SK-N-SH (cell line): ENCODE measurements around the gene ZNF692. TPM values are rescaled to one million over a fixed set of nuclear protein-coding genes. Genes with fewer than 3 reads are reported as not detected.

Source experiments
- CTCF ChIA-PET: fragments of 300-600, 350-600 bp; formaldehyde crosslinking; extraction: SDS; loops from one replicate; lab custom pipeline; 2021; lab: Yijun Ruan, JAX
- POLR2A ChIA-PET: fragments of 350-600 bp; sonication (Branson Sonifier 250); formaldehyde crosslinking; extraction: SDS; loops from one replicate; lab custom pipeline; 2020; ENCODE audit warnings: antibody characterized with exemption, inconsistent platforms; lab: Yijun Ruan, JAX
- DNase-seq: peaks from one replicate; pipeline ENCODE4 v3.0.0; 2012
- H2AFZ ChIP-seq: fragments of 200-600 bp; sonication (generic); 2 replicates; pipeline ENCODE4 v1.8.1; 2016; ENCODE audit warnings: antibody characterized with exemption, mild to moderate bottlenecking, low read depth
- H3F3A ChIP-seq: fragments of 200-600 bp; sonication (generic); replicated peaks from 2 replicates; pipeline ENCODE3; 2016; ENCODE audit warnings: antibody characterized with exemption, mild to moderate bottlenecking; ENCODE audit not compliant: insufficient read depth
- H3K27ac ChIP-seq, 2 experiments: fragments of 200-500 bp in 1 of 2; fragments of 200-600 bp in 1 of 2; sonication (Bioruptor generic) in 1 of 2; sonication (generic), shearing (Covaris generic) in 1 of 2; 2 replicates each; pipeline versions ENCODE4 v1.5.1 to v1.6.1; 2014 to 2016; ENCODE audit warnings: low read depth in 2 of 2, inconsistent platforms in 1 of 2, low read length in 1 of 2, mild to moderate bottlenecking in 1 of 2, mixed read lengths in 1 of 2
- H3K27me3 ChIP-seq: fragments of 200-600 bp; sonication (generic), shearing (Covaris generic); 2 replicates; pipeline ENCODE4 v1.6.1; 2016; ENCODE audit warnings: mixed run types; ENCODE audit not compliant: insufficient read depth
- H3K36me3 ChIP-seq, 2 experiments: fragments of 200-500 bp in 1 of 2; fragments of 200-600 bp in 1 of 2; sonication (Bioruptor generic) in 1 of 2; sonication (generic) in 1 of 2; replicated peaks in 1 of 2; 2 replicates each; pipeline versions ENCODE3 to v1.5.1; 2014 to 2016; ENCODE audit warnings: low read length in 1 of 2, mild to moderate bottlenecking in 1 of 2; ENCODE audit not compliant: insufficient read depth in 2 of 2, control insufficient read depth in 1 of 2
- H3K4me1 ChIP-seq, 2 experiments: fragments of 200-500 bp in 1 of 2; fragments of 200-600 bp in 1 of 2; sonication (Bioruptor generic) in 1 of 2; sonication (generic), shearing (Covaris generic) in 1 of 2; 2 replicates each; pipeline versions ENCODE4 v1.5.1 to v1.6.1; 2014 to 2016; ENCODE audit warnings: low read depth in 1 of 2, low read length in 1 of 2, mixed run types in 1 of 2; ENCODE audit not compliant: insufficient read depth in 2 of 2, control insufficient read depth in 1 of 2
- H3K4me2 ChIP-seq: fragments of 200-600 bp; sonication (generic), shearing (Covaris generic); 2 replicates; pipeline ENCODE4 v1.6.1; 2017; ENCODE audit warnings: mixed run types
- H3K4me3 ChIP-seq, 2 experiments: fragments of 200-500 bp in 1 of 2; fragments of 200-600 bp in 1 of 2; sonication (Bioruptor generic) in 1 of 2; sonication (generic), shearing (Covaris generic) in 1 of 2; 2 replicates each; pipeline versions ENCODE4 v1.5.1 to v1.8.1; 2014 to 2016; ENCODE audit warnings: low read depth in 2 of 2, inconsistent platforms in 1 of 2, low read length in 1 of 2, mild to moderate bottlenecking in 1 of 2, mixed read lengths in 1 of 2, moderate library complexity in 1 of 2
- H3K79me2 ChIP-seq: fragments of 200-600 bp; sonication (generic); 2 replicates; pipeline ENCODE4 v1.8.1; 2017; ENCODE audit warnings: mild to moderate bottlenecking; ENCODE audit not compliant: insufficient read depth
- H3K9ac ChIP-seq: fragments of 200-600 bp; sonication (generic); 2 replicates; pipeline ENCODE4 v1.6.1; 2017; ENCODE audit warnings: mixed run types
- H3K9me2 ChIP-seq: fragments of 200-600 bp; sonication (generic); 2 replicates; pipeline ENCODE4 v1.6.1; 2017; ENCODE audit warnings: mixed run types
- H3K9me3 ChIP-seq: fragments of 200-600 bp; sonication (generic); 2 replicates; pipeline ENCODE4 v1.6.1; 2017; ENCODE audit warnings: mixed run types, mild to moderate bottlenecking, moderate library complexity
- H4K20me1 ChIP-seq: fragments of 200-600 bp; sonication (generic); 2 replicates; pipeline ENCODE4 v1.6.1; 2017; ENCODE audit warnings: mild to moderate bottlenecking, mixed run types; ENCODE audit not compliant: insufficient read depth
- CTCF ChIP-seq: fragments of 200-600 bp; sonication (generic); IDR thresholded peaks from 2 replicates; pipeline ENCODE4 v1.6.1; 2017; ENCODE audit warnings: antibody characterized with exemption, mild to moderate bottlenecking, moderate library complexity
- EZH2phosphoT487 ChIP-seq: fragments of 200-600 bp; sonication (generic); IDR thresholded peaks from 2 replicates; pipeline ENCODE4 v1.6.1; 2017; ENCODE audit warnings: low read depth, mixed run types, mild to moderate bottlenecking, antibody characterized with exemption, moderate library complexity, borderline replicate concordance
- FOXJ3 ChIP-seq: sonication (generic); formaldehyde crosslinking; IDR thresholded peaks from 2 replicates; pipeline ENCODE4 v1.5.1; 2020; ENCODE audit warnings: mild to moderate bottlenecking, missing genetic modification reagents
- GABPA ChIP-seq: IDR thresholded peaks from 2 replicates; pipeline ENCODE4 v1.4.0; 2012; ENCODE audit warnings: low read depth, mild to moderate bottlenecking
- GATA2 ChIP-seq: sonication (generic); formaldehyde crosslinking; IDR thresholded peaks from 2 replicates; pipeline ENCODE4 v1.5.0; 2020; ENCODE audit warnings: mild to moderate bottlenecking, missing genetic modification reagents
- MEF2A ChIP-seq: IDR thresholded peaks from 2 replicates; pipeline ENCODE4 v1.4.0; 2012; ENCODE audit warnings: low read depth, borderline replicate concordance
- NFIC ChIP-seq: IDR thresholded peaks from 2 replicates; pipeline ENCODE4 v1.4.0; 2012; ENCODE audit warnings: borderline replicate concordance
- PBX3 ChIP-seq: IDR thresholded peaks from 2 replicates; pipeline ENCODE4; 2012
- REST ChIP-seq: IDR thresholded peaks from 2 replicates; pipeline ENCODE4 v1.6.1; 2012; ENCODE audit warnings: mild to moderate bottlenecking, low read depth, low read length, moderate library complexity
- TAF1 ChIP-seq: IDR thresholded peaks from 2 replicates; pipeline ENCODE4 v1.6.1; 2012; ENCODE audit warnings: low read depth, mild to moderate bottlenecking, low read length, moderate library complexity, borderline replicate concordance
- TCF12 ChIP-seq: IDR thresholded peaks from 2 replicates; pipeline ENCODE4 v1.4.0; 2012
- TEAD4 ChIP-seq: IDR thresholded peaks from 2 replicates; pipeline ENCODE4 v1.4.0; 2012; ENCODE audit warnings: mild to moderate bottlenecking, borderline replicate concordance; ENCODE audit not compliant: insufficient read depth
- USF2 ChIP-seq: fragments of 150-350 bp; IDR thresholded peaks from 2 replicates; pipeline ENCODE4 v1.6.1; 2017; ENCODE audit warnings: antibody characterized with exemption, low read length, low read depth, borderline replicate concordance
- YY1 ChIP-seq: IDR thresholded peaks from 2 replicates; pipeline ENCODE4 v1.4.0; 2012; ENCODE audit warnings: low read depth, mild to moderate bottlenecking
- WGBS: methylation state at CpG from one replicate; pipeline ENCODE4 v1.1.6; 2017; ENCODE audit warnings: low lambda C conversion rate; 5-methylcytosine and 5-hydroxymethylcytosine counted together
- polyA plus RNA-seq, 3 experiments: library from polyadenylated mRNA; depleted of rRNA; stranded (reverse); fragments of >200 nt; gene quantifications; 2 replicates each; pipeline ENCODE4 v1.2.3, GENCODE V29; 2012

The ZNF692 gene
- polyA plus RNA-seq, 1 of the 3 experiments (the other 2 are of a cell fraction) = 47.0 TPM

- TF ChIP-seq CTCF (no peak), TAF1 (no peak), MEF2A (no peak)
- TF ChIP-seq, all 33 proteins: peak for 0
Measured at GRCh38 chr1:248850536-248851251, 8.2 kb downstream of the ZNF692 start (continued).

- 93% methylated on average over 3 of the region's 9 CpGs for WGBS
- ChIA-PET POLR2A (interaction anchor here (1.6 to 2.1 kb wide), 2 partner anchors 9 to 10 kb away, joined by 5 to 7 read pairs; partner anchors contain the start of gene ZNF692), CTCF (interaction anchor here (1.6 to 2.5 kb wide), 2 partner anchors 8 kb away, joined by 5 to 9 read pairs; no protein-coding TSS in a partner anchor)
- H3K79me2 ChIP-seq = no peaks in the 10 kb centered on the region
- no peak overlapping the region for H2AFZ ChIP-seq
- no peak overlapping the region for H3K27ac ChIP-seq
- no peaks in the 10 kb centered on the region for H3K9me2 ChIP-seq
- H3K36me3 ChIP-seq = peaks cover 17 to 73% of the 10 kb centered on the region in 2 experiments
- TF ChIP-seq USF2 (no peak), NFIC (no peak), TCF12 (no peak), EZH2phosphoT487 (no peak), GATA2 (CRISPR knock-in tag) (no peak)
- no peaks in the 10 kb centered on the region for H4K20me1 ChIP-seq
- H3K9ac ChIP-seq = no peak overlapping the region
- DNase-seq = no peak
- no peak overlapping the region for H3K4me2 ChIP-seq
- no peaks in the 10 kb centered on the region for H3F3A ChIP-seq
- H3K4me1 ChIP-seq = no peaks in the 10 kb centered on the region; a peak in 1 of 4 replicates
- no peak overlapping the region for H3K4me3 ChIP-seq
- H3K27me3 ChIP-seq = no peaks in the 10 kb centered on the region
- no peaks in the 10 kb centered on the region for H3K9me3 ChIP-seq
Measured at GRCh38 chr1:248850124-248850523, 8.8 kb downstream of the ZNF692 start.

- 79% methylated on average over 3 of the region's 3 CpGs for WGBS
- Histone ChIP-seq H3K4me3 (no peak overlapping the region), H3K4me1 (no peaks in the 10 kb centered on the region; a peak in 1 of 4 replicates), H3K27ac (no peak overlapping the region), H3K4me2 (no peak overlapping the region), H3K9ac (no peak overlapping the region), H3K79me2 (peaks cover 2% of the 10 kb centered on the region; the same call in 1 of the 2 replicates), H3K36me3 (peaks cover 15 to 71% of the 10 kb centered on the region in 2 experiments), H2AFZ (no peak overlapping the region), H3K9me3 (no peaks in the 10 kb centered on the region), H3K27me3 (no peaks in the 10 kb centered on the region), H3K9me2 (no peaks in the 10 kb centered on the region), H4K20me1 (no peaks in the 10 kb centered on the region), H3F3A (no peaks in the 10 kb centered on the region)
- ChIA-PET POLR2A (interaction anchor here (1.6 to 2.1 kb wide), 2 partner anchors 9 to 10 kb away, joined by 5 to 7 read pairs; partner anchors contain the start of gene ZNF692), CTCF (interaction anchor here (1.6 to 2.5 kb wide), 2 partner anchors 8 kb away, joined by 5 to 9 read pairs; no protein-coding TSS in a partner anchor)
- no peak for DNase-seq
- TF ChIP-seq TCF12 = no peak
- no peak for TF ChIP-seq TEAD4
- TF ChIP-seq GABPA = no peak
- no peak for TF ChIP-seq FOXJ3 (CRISPR knock-in tag)
- no peak for TF ChIP-seq REST
- no peak for TF ChIP-seq MEF2A
- no peak for TF ChIP-seq PBX3
- TF ChIP-seq YY1 = no peak
Measured at GRCh38 chr1:248849637-248850036, 9.2 kb downstream of the ZNF692 start.
